HG03460 (cell line): Measurements from ENCODE around the gene PRSS8.
A peak's percentile ranks its signal among the peaks of the same experiment; 100 is the strongest.
"Not testable (repeated sequence)": the region's sequence is repeated elsewhere in the genome, so short reads cannot be mapped to it uniquely, and the experiment has no call there.

Experiments
- ATAC-seq: cut with Tn5 transposase; IDR thresholded peaks from one replicate; pipeline ENCODE4 v1.9.1; 2021; ENCODE audit not compliant: unreplicated experiment

The PRSS8 gene

GRCh38 chr16:31145398-31145990 is 10.0 kb upstream of the PRSS8 start:
- no peak for ATAC-seq

DNA sequence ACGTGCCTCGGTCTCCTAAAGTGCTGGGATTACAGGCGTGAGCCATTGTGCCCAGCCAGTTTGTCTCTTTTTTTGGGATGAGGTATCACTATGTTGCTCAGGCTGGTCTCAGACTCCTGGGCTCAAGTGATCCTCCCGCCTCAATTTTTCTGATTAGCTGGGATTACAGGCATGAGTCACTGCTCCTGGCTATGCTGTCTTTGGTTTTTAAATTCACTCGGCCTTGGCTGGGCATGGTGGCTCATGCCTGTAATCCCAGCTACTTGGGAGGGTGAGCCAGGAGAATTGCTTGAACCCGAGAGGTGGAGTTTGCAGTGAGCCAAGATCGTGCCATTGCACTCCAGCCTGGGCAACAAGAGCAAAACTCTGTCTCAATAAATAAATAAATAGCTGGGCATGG is 8.9 kb upstream of the PRSS8 start:
- not testable (repeated sequence) for ATAC-seq

DNA sequence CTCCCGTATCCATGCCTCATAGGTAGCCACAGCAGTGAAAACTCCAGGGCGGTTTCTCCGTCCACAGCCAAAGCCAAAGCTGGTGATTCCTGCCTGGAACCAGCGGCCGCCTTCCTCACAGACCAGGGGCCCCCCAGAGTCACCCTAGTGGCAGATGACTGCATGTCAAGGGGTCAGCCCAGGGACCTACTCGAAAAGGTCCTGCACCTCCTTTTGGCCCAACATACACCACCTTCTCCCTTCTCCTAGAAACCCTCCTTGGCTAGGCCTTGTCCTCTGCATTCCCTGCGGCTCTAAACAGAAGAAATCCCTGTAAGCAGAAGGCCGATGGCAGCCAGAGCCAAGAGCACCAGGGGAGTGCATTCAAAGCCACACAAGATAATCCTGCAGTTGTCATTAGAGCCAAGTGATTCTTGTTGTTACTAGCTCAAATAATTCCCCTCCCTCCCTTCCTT is 8.2 kb upstream of the PRSS8 start:
- no peak for ATAC-seq

- no peak for ATAC-seq
These were observed 7.6 kb upstream of the PRSS8 start for GRCh38 chr16:31143011-31143693.

GRCh38 chr16:31142109-31143010 is 6.8 kb upstream of the PRSS8 start:
- peak; percentile 86 for ATAC-seq

GRCh38 chr16:31141489-31142108 is 6.1 kb upstream of the PRSS8 start:
- ATAC-seq = peak; percentile 10

- ATAC-seq = not testable (repeated sequence)
These were observed 5.5 kb upstream of the PRSS8 start for GRCh38 chr16:31141071-31141469.

DNA sequence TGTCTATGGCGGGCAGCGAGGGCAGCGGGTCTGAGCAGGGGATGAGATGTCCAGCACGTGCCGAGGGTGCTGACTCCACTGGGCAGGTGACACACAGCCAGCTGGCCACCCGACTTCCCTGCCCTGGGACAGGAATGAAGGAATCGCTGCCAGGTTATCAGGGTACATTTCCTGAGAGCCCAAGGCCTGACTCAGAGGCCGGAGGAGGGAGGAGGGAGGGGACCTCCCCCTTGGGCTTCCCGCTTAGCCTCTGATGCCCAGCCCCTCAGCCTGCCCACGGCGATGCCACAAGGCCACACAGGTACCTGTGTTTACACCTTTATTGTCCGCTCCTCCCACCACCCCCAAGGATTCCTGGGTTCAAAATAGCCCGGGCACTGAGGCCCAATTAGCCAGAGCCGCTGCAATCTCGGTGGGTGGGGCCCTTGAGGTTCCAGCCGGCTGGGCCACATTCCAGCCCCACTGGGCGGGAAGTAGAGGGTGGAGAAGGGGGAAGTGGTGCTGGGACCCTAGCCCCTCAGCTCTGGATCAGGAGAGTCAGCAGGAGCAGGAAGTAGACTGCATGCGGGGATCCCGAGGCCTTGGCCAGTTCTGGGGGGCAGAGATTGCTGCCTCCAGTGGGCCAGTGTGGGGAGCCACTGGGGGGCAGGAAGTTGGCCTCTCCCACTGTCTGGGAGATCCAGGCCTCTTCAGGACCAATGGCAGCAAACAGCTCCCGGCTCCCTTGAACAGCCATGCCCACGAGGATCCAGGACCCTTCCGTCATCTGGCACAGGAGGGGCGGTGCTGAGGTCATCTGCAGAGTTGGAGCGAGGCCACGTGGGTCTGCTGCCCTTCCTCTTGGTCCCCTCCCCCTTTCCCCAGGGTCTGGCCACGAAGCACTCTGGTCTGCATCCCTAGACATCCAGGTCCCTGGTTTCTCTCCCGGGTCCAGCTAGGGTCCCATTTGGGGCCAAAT is 3.4 kb upstream of the PRSS8 start:
- ATAC-seq = no peak

- not testable (repeated sequence) for ATAC-seq
These were observed 1.4 kb upstream of the PRSS8 start for GRCh38 chr16:31136822-31137499.

DNA sequence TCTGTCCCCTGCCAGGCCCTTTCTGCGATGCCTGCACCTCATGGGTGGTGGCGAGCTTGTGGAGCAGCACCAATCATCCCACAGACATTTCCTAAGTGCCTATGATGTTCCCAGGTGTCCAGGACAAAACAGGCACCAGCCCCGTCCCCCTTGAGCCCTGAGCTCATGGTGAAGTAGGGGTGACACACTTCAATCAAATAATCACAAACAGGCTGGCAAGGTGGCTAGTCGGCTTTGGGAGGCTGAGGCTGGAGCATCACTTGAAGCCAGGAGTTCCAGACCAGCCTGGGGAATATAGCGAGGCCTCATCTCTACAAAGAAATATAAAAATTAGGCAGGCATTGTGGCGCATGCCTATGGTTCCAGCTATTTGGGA is 748 bp upstream of the PRSS8 start:
- ATAC-seq = no peak

- no peak for ATAC-seq
These were observed 647 bp downstream of the PRSS8 start for GRCh38 chr16:31134625-31135534.

GRCh38 chr16:31134091-31134571 is 1.4 kb downstream of the PRSS8 start:
- no peak for ATAC-seq

GRCh38 chr16:31133046-31133501 is 2.5 kb downstream of the PRSS8 start:
- ATAC-seq = no peak

GRCh38 chr16:31132303-31132979 is 3.1 kb downstream of the PRSS8 start:
- no peak for ATAC-seq

GRCh38 chr16:31131841-31132271 is 3.7 kb downstream of the PRSS8 start:
- no peak for ATAC-seq

DNA sequence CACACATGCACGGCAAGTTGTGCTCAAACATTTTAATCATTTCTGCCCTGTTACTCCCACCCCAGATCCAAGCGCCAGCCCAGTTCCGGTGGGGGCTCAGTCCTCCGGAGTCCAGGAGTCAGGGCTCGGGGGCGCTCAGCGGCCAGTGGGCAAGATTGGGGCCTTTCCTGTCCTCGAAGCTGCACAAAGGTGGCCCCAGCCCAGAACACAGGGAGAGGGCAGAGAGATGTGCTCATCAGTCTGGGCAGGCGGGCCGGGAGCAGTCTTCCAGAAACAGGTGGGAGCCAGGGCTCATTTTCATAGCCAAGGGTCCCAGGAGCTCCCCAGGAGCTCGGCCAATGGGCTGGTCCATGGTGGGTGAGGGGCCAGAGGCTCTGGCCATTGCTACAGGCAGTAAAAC is 4.1 kb downstream of the PRSS8 start:
- no peak for ATAC-seq

DNA sequence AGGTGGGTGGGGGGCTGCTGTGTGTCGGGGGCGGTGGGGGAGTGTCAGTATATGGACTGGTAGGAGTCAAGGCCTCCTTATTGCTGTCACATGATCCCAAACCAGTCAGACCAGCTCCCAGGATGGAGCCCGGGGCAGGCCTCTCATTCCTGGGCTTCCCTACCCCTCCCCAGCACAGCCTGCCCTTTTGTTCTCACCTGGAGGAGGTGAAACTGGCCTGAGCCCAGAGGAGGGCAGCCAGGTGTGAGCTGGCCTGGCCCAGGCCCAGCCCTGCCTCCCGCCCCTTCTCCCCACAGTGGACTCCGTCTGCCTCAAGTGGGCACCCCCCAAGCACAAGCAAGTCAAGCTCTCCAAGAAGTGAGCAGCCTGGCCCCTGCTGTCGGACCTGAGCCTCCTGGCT is 4.6 kb downstream of the PRSS8 start:
- no peak for ATAC-seq
